ENCODE measurements around the gene PRH2. TPM values are rescaled to one million over a fixed set of nuclear protein-coding genes. Genes with fewer than 3 reads are reported as not detected.

Gene PRH2
- total and polyA plus RNA-seq, 2 experiments from 2014 or later: not detected

DNA sequence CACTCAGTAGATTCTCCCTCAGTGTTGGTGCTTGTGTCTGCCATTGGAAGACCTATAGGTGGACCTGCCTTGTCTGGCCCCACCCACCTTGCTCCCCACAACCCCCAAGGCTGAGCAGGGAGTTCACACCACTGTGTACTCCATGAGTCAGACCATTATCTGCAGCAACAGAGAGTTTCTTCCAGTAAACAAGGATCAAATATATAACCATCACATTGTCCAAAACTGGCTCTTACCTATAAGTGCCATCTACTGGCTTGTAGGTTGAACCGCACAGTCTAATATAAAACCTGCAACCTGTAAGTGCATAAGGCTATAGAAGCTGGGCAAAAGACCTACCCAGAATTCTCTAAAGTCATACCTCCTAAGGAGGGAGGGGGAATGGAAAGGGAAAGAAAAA is 27.6 kb upstream of the PRH2 start:
- 96% methylated on average over 1 of the region's 1 CpG for WGBS (ENCODE audit: low lambda C conversion rate, missing lambda C conversion rate)
- peaks cover 11% of the 10 kb centered on the region for H3K9me3 ChIP-seq (ENCODE audit: low read depth)
- no peak overlapping the region for H3K4me2 ChIP-seq
- TF ChIP-seq, protein P1, sequence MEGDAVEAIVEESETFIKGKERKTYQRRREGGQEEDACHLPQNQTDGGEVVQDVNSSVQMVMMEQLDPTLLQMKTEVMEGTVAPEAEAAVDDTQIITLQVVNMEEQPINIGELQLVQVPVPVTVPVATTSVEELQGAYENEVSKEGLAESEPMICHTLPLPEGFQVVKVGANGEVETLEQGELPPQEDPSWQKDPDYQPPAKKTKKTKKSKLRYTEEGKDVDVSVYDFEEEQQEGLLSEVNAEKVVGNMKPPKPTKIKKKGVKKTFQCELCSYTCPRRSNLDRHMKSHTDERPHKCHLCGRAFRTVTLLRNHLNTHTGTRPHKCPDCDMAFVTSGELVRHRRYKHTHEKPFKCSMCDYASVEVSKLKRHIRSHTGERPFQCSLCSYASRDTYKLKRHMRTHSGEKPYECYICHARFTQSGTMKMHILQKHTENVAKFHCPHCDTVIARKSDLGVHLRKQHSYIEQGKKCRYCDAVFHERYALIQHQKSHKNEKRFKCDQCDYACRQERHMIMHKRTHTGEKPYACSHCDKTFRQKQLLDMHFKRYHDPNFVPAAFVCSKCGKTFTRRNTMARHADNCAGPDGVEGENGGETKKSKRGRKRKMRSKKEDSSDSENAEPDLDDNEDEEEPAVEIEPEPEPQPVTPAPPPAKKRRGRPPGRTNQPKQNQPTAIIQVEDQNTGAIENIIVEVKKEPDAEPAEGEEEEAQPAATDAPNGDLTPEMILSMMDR (IDR thresholded peaks at IDR 0.05; ENCODE audit: poor library complexity): peak; percentile 8
- no peak for TF ChIP-seq EZH2 (IDR thresholded peaks at IDR 0.05; ENCODE audit: borderline replicate concordance)
- no peak for TF ChIP-seq EZH2phosphoT487 (IDR thresholded peaks at IDR 0.05; ENCODE audit: low read depth, severe bottlenecking, unreplicated experiment)
- no peak overlapping the region for H3K27ac ChIP-seq
- peaks cover 4% of the 10 kb centered on the region for H3K4me1 ChIP-seq (ENCODE audit: insufficient read depth)
- H3K4me3 ChIP-seq: no peak overlapping the region
- H2AFZ ChIP-seq: no peak overlapping the region
- peaks cover 20% of the 10 kb centered on the region for H3K79me2 ChIP-seq
- no peaks in the 10 kb centered on the region for H3K36me3 ChIP-seq (replicated peaks; ENCODE audit: insufficient read depth, low read depth)
- H3K27me3 ChIP-seq: no peaks in the 10 kb centered on the region
- H4K20me1 ChIP-seq (ENCODE audit: insufficient read depth, poor library complexity, severe bottlenecking): no peaks in the 10 kb centered on the region
- no peak for DNase-seq (ENCODE audit: low spot score)
- H3K9me2 ChIP-seq (replicated peaks; ENCODE audit: insufficient read depth): no peaks in the 10 kb centered on the region

GRCh38 chr12:10904686-10905085 is 24.4 kb upstream of the PRH2 start:
- Histone ChIP-seq H3K27ac (no peak overlapping the region), H3K36me3 (replicated peaks; ENCODE audit: insufficient read depth, low read depth) (no peaks in the 10 kb centered on the region), H3K4me1 (ENCODE audit: insufficient read depth) (no peaks in the 10 kb centered on the region), H3K4me2 (no peak overlapping the region), H3K79me2 (peaks cover 20% of the 10 kb centered on the region), H4K20me1 (ENCODE audit: insufficient read depth, poor library complexity, severe bottlenecking) (no peaks in the 10 kb centered on the region), H3K4me3 (no peak overlapping the region), H2AFZ (no peak overlapping the region), H3K9me3 (ENCODE audit: low read depth) (peaks cover 11% of the 10 kb centered on the region), H3K9me2 (replicated peaks; ENCODE audit: insufficient read depth) (no peaks in the 10 kb centered on the region), H3K27me3 (no peaks in the 10 kb centered on the region)
- TF ChIP-seq EZH2phosphoT487 (IDR thresholded peaks at IDR 0.05; ENCODE audit: low read depth, severe bottlenecking, unreplicated experiment): no peak
- no peak for DNase-seq (ENCODE audit: low spot score)
- WGBS (ENCODE audit: low lambda C conversion rate, missing lambda C conversion rate): 96% methylated on average over 4 of the region's 4 CpGs

- H3K4me3 ChIP-seq: no peak within 1 kb of the TSS
Observed at GRCh38 chr12:10909462-10909861, 19.6 kb upstream of the PRH2 start, which contains the start of gene TAS2R13. TSS of gene TAS2R13 (minus strand) at chr12:10909562. CDS start at chr12:10909298, 264 bp downstream.

DNA sequence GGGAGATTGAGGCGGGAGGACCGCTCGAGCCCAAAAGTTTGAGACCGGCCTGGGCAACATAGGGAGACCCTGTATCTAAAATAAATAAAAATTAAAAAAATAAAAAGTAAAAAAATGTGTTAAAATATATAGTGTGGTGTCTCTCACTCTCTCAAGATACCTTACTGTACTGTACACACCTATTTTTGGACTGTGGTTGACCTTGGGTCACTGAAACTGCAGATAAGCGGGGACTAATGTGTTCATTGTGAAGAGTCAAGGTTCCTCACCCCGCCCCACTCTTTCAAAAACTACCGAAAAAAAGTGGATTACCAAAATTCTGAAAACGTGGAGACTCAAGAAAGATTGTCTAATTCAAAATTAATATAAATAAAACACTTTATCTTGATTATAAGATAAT is 18.7 kb upstream of the PRH2 start:
- H3K27me3 ChIP-seq: no peaks in the 10 kb centered on the region
- H3K9me3 ChIP-seq (ENCODE audit: low read depth): no peaks in the 10 kb centered on the region
- H3K4me1 ChIP-seq (ENCODE audit: insufficient read depth): no peaks in the 10 kb centered on the region
- H3K79me2 ChIP-seq: no peaks in the 10 kb centered on the region
- WGBS (ENCODE audit: low lambda C conversion rate, missing lambda C conversion rate): 87% methylated on average over 8 of the region's 8 CpGs
- TF ChIP-seq EZH2 (IDR thresholded peaks at IDR 0.05; ENCODE audit: borderline replicate concordance) (no peak), EZH2phosphoT487 (IDR thresholded peaks at IDR 0.05; ENCODE audit: low read depth, severe bottlenecking, unreplicated experiment) (no peak)
- TF ChIP-seq, protein P1 (IDR thresholded peaks at IDR 0.05; ENCODE audit: poor library complexity): no peak
- H3K27ac ChIP-seq: no peak overlapping the region
- H3K36me3 ChIP-seq (replicated peaks; ENCODE audit: insufficient read depth, low read depth): no peaks in the 10 kb centered on the region
- no peaks in the 10 kb centered on the region for H3K9me2 ChIP-seq (replicated peaks; ENCODE audit: insufficient read depth)
- no peak overlapping the region for H2AFZ ChIP-seq
- H3K4me3 ChIP-seq: no peak overlapping the region
- no peak for DNase-seq (ENCODE audit: low spot score)
- H3K4me2 ChIP-seq: no peak overlapping the region
- no peaks in the 10 kb centered on the region for H4K20me1 ChIP-seq (ENCODE audit: insufficient read depth, poor library complexity, severe bottlenecking)

More at GRCh38 chr12:10909462-10909861, 19.6 kb upstream of the PRH2 start, which contains the start of gene TAS2R13:
- H3K79me2 ChIP-seq: peaks cover 2% of the 10 kb centered on the region
- TF ChIP-seq, protein P1 (IDR thresholded peaks at IDR 0.05; ENCODE audit: poor library complexity): no peak
- H3K27me3 ChIP-seq: no peaks in the 10 kb centered on the region
- H3K36me3 ChIP-seq (replicated peaks; ENCODE audit: insufficient read depth, low read depth): no peaks in the 10 kb centered on the region
- H2AFZ ChIP-seq: no peak within 1 kb of the TSS
- no peak within 1 kb of the TSS for H3K27ac ChIP-seq
- H4K20me1 ChIP-seq (ENCODE audit: insufficient read depth, poor library complexity, severe bottlenecking): no peaks in the 10 kb centered on the region
- no peak for DNase-seq (ENCODE audit: low spot score)
- WGBS (ENCODE audit: low lambda C conversion rate, missing lambda C conversion rate): 100% methylated on average over 1 of the region's 1 CpG
- H3K9me2 ChIP-seq (replicated peaks; ENCODE audit: insufficient read depth): no peaks in the 10 kb centered on the region
- H3K4me1 ChIP-seq (ENCODE audit: insufficient read depth): no peaks in the 10 kb centered on the region
- peaks cover 4% of the 10 kb centered on the region for H3K9me3 ChIP-seq (ENCODE audit: low read depth)
- H3K4me2 ChIP-seq: no peak within 1 kb of the TSS
